ENCODE measurements around the gene RDX.
"Not testable (repeated sequence)": the region's sequence is repeated elsewhere in the genome, so short reads cannot be mapped to it uniquely, and the experiment has no call there.

The RDX gene

GRCh38 chr11:110305169-110306018 is 9.0 kb upstream of the RDX start:
- DNase-seq (ENCODE audit: low spot score) = no peak

- no peak for DNase-seq (ENCODE audit: low spot score)
These were observed 7.0 kb upstream of the RDX start for GRCh38 chr11:110303414-110303826.

- no peak for DNase-seq (ENCODE audit: low spot score)
These were observed 5.2 kb upstream of the RDX start for GRCh38 chr11:110301577-110301976.

GRCh38 chr11:110301032-110301431 is 4.6 kb upstream of the RDX start:
- DNase-seq (ENCODE audit: low spot score) = no peak

GRCh38 chr11:110299006-110299785 is 2.8 kb upstream of the RDX start:
- DNase-seq (ENCODE audit: low spot score) = no peak

- no peak for DNase-seq (ENCODE audit: low spot score)
These were observed 1.9 kb upstream of the RDX start for GRCh38 chr11:110298301-110298765.

GRCh38 chr11:110297726-110298300 is 1.4 kb upstream of the RDX start:
- DNase-seq (ENCODE audit: low spot score) = no peak

- DNase-seq (ENCODE audit: low spot score) = no peak
These were observed 787 bp upstream of the RDX start for GRCh38 chr11:110297076-110297725.

GRCh38 chr11:110295531-110296225 is 736 bp downstream of the RDX start:
- DNase-seq (ENCODE audit: low spot score) = peak; percentile 55

GRCh38 chr11:110295086-110295485 is 1.3 kb downstream of the RDX start:
- peak; percentile 64 for DNase-seq (ENCODE audit: low spot score)

GRCh38 chr11:110294509-110294908 is 1.9 kb downstream of the RDX start:
- no peak for DNase-seq (ENCODE audit: low spot score)

GRCh38 chr11:110293389-110293788 is 3.0 kb downstream of the RDX start:
- no peak for DNase-seq (ENCODE audit: low spot score)

- not testable (repeated sequence) for DNase-seq (ENCODE audit: low spot score)
These were observed 4.3 kb downstream of the RDX start for GRCh38 chr11:110292146-110292545.

GRCh38 chr11:110290591-110291334 is 5.7 kb downstream of the RDX start:
- no peak for DNase-seq (ENCODE audit: low spot score)

GRCh38 chr11:110289472-110289871 is 6.9 kb downstream of the RDX start:
- no peak for DNase-seq (ENCODE audit: low spot score)

GRCh38 chr11:110287537-110287936 is 8.9 kb downstream of the RDX start:
- DNase-seq (ENCODE audit: low spot score) = no peak

GRCh38 chr11:110286298-110287040 is 9.9 kb downstream of the RDX start:
- no peak for DNase-seq (ENCODE audit: low spot score)

GRCh38 chr11:110283862-110284261 is 12.6 kb downstream of the RDX start:
- DNase-seq (ENCODE audit: low spot score) = no peak

- DNase-seq (ENCODE audit: low spot score) = not testable (repeated sequence)
These were observed 15.8 kb downstream of the RDX start for GRCh38 chr11:110280595-110280994.

GRCh38 chr11:110279881-110280280 is 16.5 kb downstream of the RDX start:
- DNase-seq (ENCODE audit: low spot score) = no peak

Data from Ammon's horn (tissue), 1 donor.